ENCODE results near the gene VDAC1. TPM values are rescaled to one million over a fixed set of nuclear protein-coding genes. Genes with fewer than 3 reads are reported as not detected.

The VDAC1 gene
- total RNA-seq, 2 donors from 2014 or later = 334 to 423 TPM

DNA sequence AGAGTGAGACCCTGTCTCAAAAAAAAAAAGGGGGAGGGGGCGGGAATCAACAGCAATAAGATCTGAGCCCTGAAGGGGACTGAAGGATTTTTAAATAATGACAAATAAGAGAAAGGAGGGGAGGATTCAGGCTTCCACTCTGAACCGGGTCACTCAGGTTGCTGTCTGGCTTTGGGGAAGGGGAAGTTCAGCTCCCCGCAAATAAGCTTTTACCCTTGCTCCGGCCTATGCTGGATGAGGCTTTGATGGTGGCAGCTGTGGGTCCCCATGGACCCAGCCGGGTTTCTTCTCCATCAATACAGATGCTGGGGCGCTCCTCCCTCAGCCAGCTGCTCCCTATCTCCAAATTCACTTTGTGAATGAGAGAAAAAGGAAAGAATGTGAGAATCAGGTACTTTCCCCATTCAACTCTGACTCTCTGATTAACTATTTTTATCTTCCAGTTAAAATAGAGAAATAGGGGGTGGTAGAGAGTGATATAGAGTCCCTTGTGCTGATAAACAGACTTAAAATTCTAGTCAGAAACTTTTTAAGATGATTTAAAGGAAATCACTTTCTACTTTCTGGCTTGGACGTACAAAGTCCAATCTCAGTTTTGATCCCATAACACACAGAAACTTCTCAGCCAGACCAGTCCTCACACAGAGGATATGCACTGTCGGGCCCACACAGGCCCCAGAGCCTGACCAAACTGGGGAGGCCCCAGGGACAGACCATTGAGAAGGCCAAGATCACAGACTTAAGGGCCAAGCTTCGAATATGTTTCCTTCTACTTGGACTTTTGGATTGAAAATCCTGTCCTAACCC is 76.0 kb downstream of the VDAC1 start:
- peak overlapping the region; percentile 77 for H3K4me3 Mint-ChIP-seq

DNA sequence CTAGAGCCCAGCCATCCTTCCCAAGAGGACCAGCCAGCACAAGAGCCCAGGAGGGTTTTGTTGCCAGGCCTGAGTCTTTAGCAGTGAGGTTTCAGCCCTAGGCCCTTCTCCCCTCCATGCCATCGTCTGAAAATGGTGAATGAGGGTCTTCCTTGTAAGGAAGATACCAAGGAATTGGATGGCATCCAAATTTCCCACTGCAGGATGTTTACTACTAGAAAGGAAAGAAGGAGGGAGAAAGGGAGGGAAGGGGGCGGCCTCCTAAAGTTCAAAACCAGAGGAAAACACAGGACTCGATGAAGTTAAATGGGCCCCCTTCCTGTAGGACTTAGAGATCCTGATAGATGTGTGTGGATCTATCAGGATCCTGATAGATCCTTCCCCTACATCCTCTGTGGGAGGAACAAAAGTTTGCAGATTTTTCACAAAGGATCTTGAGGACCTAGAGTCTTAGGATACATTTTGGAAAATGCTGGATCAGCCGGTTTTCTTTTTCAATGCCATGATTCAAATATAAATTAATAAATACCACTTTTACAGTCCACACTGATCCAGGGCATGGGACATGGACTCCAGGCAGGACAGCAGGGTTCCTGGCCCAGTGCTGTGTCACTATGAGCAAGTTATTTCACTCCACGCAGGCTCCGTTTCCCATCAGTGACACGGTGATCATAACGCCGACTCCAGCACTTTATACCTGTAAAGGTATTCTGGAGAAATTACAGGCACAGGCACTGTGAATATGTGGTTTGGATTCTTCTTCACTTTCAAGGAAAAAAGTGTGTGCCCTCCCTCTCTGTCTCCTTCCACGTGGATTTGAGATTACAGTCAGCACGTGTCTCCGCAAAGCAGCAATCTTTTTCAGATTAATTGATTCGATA is 77.2 kb downstream of the VDAC1 start:
- peaks cover 20% of the 10 kb centered on the region for H3K4me1 Mint-ChIP-seq
- H3K27ac Mint-ChIP-seq = peak overlapping the region; percentile 68
- no peak for ATAC-seq (replicated peaks)

More for the DNA sequence above, 76.0 kb downstream of the VDAC1 start:
- Mint-ChIP-seq H3K4me1 (peaks cover 20% of the 10 kb centered on the region), H3K27ac (peak overlapping the region; percentile 93), H3K9me3 (no peaks in the 10 kb centered on the region), H3K27me3 (peaks cover 5% of the 10 kb centered on the region), H3K36me3 (ENCODE audit: low read depth) (no peaks in the 10 kb centered on the region)
- peak; percentile 28 for ATAC-seq (replicated peaks)

DNA sequence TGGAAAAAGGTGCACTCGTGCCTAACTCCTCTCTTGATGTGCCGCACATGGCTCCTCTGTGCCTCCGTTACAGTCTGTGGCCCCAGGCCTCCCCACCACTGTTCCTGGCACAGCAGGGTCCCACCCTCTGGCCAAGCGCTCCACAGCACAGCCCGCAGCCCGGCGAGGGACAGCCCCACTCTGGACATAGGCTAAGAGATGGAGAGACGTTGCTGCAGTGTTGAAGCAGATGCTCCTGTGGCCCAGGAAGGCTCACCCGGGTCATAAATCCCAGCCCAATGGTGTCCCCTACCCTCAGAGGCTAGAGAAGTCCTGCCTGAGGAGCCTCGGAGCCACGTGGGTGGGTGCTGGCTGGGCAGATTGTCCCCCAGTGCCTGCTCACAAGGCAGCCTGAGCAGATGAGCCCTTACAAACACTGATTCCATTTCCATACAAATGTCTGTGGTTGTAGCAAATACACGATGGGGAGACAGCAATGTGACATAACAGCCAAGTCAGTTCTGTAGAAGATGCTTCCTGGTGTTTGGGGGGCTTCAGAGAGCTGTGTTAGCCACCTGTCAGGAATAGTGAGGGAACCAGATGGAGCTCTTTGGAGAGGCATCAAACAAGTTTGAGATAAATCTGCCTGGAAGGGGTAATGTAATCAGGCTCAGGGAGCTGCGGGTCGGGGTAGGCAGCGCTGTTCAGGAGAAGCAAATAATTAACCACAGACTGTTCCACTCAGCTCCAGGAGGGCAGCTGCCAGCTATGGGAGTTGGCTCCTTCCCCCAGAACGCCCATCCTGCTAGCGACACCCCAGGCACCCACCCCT is 78.1 kb downstream of the VDAC1 start:
- Mint-ChIP-seq H3K27me3 (peaks cover 5% of the 10 kb centered on the region), H3K4me3 (no peak overlapping the region), H3K9me3 (no peaks in the 10 kb centered on the region), H3K4me1 (peaks cover 20% of the 10 kb centered on the region), H3K36me3 (ENCODE audit: low read depth) (no peaks in the 10 kb centered on the region), H3K27ac (no peak overlapping the region)
- no peak for ATAC-seq (replicated peaks)

More for the DNA sequence above, 77.2 kb downstream of the VDAC1 start:
- Mint-ChIP-seq H3K27me3 (peaks cover 5% of the 10 kb centered on the region), H3K9me3 (no peaks in the 10 kb centered on the region), H3K36me3 (ENCODE audit: low read depth) (no peaks in the 10 kb centered on the region), H3K4me3 (peak overlapping the region; percentile 77)

DNA sequence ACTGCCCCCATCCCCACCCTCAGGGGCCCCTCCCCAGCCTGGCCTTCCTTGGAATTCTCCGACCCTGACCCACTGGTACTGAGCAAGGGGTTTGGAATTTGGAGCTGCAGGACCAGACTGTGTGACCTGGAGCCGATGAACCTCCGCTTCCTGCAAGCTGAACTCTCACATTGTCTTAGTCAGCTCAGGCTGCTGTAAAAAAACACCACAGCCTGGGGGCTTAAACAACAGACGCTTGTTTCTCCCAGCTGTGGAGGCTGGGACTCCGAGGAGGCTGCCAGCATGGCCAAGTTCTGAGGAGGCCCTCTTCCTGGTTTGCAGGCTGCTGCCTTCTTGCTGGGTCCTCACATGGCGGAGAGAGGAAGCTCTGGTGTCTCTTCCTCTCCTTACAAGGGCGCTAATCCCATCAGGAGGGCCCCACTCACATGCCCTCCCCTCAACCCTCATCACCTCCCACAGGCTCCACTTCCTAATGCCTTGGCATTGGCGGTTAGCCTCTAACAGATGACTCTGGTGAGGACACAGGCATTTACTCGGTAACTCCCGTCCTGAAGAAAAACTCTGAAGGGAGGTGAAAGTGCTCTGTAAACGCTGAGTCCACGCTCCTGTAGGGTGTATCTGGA is 78.8 kb downstream of the VDAC1 start:
- ATAC-seq (replicated peaks) = no peak
- H3K9me3 Mint-ChIP-seq = no peaks in the 10 kb centered on the region
- no peak overlapping the region for H3K4me3 Mint-ChIP-seq
- H3K4me1 Mint-ChIP-seq = peaks cover 20% of the 10 kb centered on the region
- no peaks in the 10 kb centered on the region for H3K36me3 Mint-ChIP-seq (ENCODE audit: low read depth)
- peaks cover 5% of the 10 kb centered on the region for H3K27me3 Mint-ChIP-seq
- H3K27ac Mint-ChIP-seq = no peak overlapping the region

DNA sequence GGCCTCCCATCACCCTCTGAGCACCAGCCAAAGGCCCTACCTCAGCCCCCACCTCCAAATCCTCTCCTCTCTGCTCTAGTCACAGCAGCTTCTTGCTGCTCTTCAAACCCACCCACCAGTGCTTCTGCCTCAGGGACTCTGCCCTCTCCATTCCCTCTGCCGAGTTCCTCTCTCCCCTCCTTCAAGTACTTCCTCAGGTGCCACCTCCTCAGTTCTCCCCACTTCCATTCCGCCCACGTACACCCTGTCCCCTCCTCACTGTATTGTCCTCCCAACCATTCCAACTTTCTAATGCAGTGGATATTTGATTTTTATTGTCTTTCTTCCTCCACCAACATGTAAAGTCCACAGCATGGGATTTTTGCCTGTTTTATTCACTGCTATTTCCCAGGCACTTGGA is 79.5 kb downstream of the VDAC1 start:
- Mint-ChIP-seq H3K27ac (no peak overlapping the region), H3K4me1 (peaks cover 21% of the 10 kb centered on the region), H3K9me3 (no peaks in the 10 kb centered on the region), H3K36me3 (ENCODE audit: low read depth) (no peaks in the 10 kb centered on the region), H3K27me3 (peaks cover 5% of the 10 kb centered on the region), H3K4me3 (no peak overlapping the region)
- no peak for ATAC-seq (replicated peaks)

DNA sequence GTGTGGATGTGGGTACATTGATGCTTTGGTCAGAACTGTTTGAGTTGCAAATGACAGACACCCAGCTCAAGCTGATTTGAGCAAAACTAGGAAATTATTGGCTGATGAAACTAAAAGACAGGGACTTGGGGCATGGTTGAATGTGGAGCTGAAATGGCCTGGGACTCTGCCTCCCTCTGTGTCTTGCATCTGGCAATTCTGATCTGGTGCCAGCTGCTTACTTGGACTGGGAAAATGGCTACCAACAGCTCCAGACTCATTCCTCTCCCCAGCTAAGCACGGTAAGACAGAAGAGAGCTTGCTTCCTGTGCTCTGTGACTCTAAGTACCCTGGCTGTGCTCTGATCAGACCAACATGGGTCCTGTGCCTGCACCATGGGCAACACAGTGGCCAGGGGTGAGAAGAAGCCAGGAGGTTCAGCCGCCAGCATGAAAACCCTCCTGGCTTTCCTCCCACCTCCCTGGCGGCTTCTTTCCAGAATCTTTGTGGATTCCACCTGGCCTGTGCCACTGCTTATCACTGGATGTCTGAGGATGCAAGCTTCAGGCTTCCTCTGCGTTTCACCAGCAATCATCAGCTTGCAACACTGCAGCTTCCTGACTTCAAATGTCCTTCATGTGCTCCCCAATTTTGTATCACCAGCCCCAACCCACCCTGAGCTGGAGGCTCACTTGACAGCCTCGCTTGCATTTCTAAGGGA is 80.4 kb downstream of the VDAC1 start:
- Mint-ChIP-seq H3K36me3 (ENCODE audit: low read depth) (no peaks in the 10 kb centered on the region), H3K4me3 (no peak overlapping the region), H3K9me3 (no peaks in the 10 kb centered on the region), H3K27ac (no peak overlapping the region), H3K27me3 (peaks cover 5% of the 10 kb centered on the region), H3K4me1 (peaks cover 18% of the 10 kb centered on the region)
- ATAC-seq (replicated peaks) = no peak

DNA sequence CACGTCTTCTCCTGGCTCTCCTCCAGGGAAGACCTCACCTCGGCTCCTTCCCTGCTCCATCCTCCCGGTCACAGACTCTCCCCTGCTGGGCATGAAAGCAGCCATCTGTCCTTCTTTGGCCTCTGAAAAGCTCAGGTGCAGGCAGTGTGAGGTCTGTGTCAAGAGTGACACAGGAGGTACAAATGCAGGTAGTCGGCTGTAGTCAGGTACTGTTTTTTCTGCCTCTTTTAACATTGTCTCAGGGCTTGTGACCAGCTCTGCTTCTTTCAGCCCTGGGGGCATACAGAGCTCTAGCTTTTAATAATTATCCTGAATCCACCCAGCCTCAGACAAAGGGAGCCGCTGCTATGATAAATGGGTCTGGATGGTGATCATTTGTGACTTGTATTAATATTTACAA is 82.8 kb downstream of the VDAC1 start:
- H3K4me1 Mint-ChIP-seq = peaks cover 12% of the 10 kb centered on the region
- H3K27ac Mint-ChIP-seq = no peak overlapping the region
- peaks cover 5% of the 10 kb centered on the region for H3K27me3 Mint-ChIP-seq
- no peak overlapping the region for H3K4me3 Mint-ChIP-seq
- no peak for ATAC-seq (replicated peaks)
- H3K36me3 Mint-ChIP-seq (ENCODE audit: low read depth) = no peaks in the 10 kb centered on the region
- no peaks in the 10 kb centered on the region for H3K9me3 Mint-ChIP-seq

Other genes starting within 250 kb of the VDAC1 start
- gene C5orf15, start 36.4 kb downstream of the VDAC1 start, total RNA-seq = 10 to 100 TPM; 17.9 to 36.8 TPM
- gene TCF7, start 109.7 kb upstream of the VDAC1 start, total RNA-seq = 10 to 100 TPM in 1 of 2 donors, 1 to 10 TPM in 1; 5.9 to 42.2 TPM
- 100 to 1,000 TPM; 152 to 209 TPM for gene SKP1, start 172.0 kb upstream of the VDAC1 start, total RNA-seq
- 100 to 1,000 TPM; 101 to 164 TPM for gene PPP2CA, start 221.1 kb upstream of the VDAC1 start, total RNA-seq